ENCODE results near the gene VSNL1. TPM values are rescaled to one million over a fixed set of nuclear protein-coding genes. Genes with fewer than 3 reads are reported as not detected.
A peak's percentile ranks its signal among the peaks of the same experiment; 100 is the strongest.

VSNL1 gene
- total RNA-seq, 1 donor from 2014 or later, result 2.1 TPM

DNA sequence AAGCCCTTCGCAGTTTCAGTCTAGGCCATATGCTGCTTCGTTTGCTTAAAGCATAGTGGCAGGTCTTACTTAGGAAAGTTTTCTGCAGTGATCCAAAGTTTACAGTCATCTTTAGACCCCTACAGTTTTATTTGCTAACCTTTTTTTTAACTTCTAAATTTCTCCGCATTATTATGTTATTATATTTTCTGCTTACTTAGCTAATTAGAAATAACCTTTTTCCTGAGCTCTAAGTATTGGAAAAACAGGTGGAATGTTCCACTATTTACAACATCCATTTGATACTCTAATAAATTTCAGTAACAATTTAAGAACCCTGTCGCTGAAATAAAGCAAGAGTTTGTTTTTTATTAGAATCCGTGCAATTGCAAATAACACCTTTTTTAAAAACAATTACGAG, 18.2 kb upstream of the VSNL1 start:
- H3K36me3 Mint-ChIP-seq (ENCODE audit: low read depth), result no peaks in the 10 kb centered on the region
- peaks cover 7% of the 10 kb centered on the region for H3K27me3 Mint-ChIP-seq (ENCODE audit: low read depth)
- peaks cover 16% of the 10 kb centered on the region for H3K4me1 Mint-ChIP-seq
- no peaks in the 10 kb centered on the region for H3K9me3 Mint-ChIP-seq
- no peak overlapping the region for H3K27ac Mint-ChIP-seq (ENCODE audit: unreplicated experiment)
- TF ChIP-seq CTCF (conservative IDR thresholded peaks at IDR 0.05), result no peak
- no peak for DNase-seq (ENCODE audit: low read depth, low spot score)
- no peak overlapping the region for H3K4me3 Mint-ChIP-seq

DNA sequence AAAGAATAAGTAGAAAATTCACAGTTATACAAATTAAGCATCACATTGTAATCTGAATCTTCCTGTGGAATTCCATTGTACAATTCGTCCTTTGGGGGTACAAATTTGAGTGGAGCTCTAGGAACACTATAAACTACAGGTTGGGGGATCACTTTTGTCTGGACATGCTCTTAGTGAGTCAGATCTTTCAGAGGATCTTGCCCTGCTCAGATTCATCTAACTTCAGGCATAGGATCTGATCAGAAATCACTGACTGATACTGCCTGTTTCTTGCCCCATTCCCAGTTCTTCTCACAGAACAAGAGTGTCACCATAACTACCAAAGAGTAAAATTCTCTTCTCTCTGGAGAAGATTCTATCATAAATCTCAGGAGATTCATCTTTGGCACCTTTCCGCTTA, 10.7 kb upstream of the VSNL1 start:
- Mint-ChIP-seq H3K4me3 (no peak overlapping the region), H3K4me1 (no peaks in the 10 kb centered on the region), H3K27ac (ENCODE audit: unreplicated experiment) (no peak overlapping the region), H3K9me3 (no peaks in the 10 kb centered on the region), H3K36me3 (ENCODE audit: low read depth) (no peaks in the 10 kb centered on the region), H3K27me3 (ENCODE audit: low read depth) (peaks cover 16% of the 10 kb centered on the region)
- no peak for DNase-seq (ENCODE audit: low read depth, low spot score)
- TF ChIP-seq CTCF (conservative IDR thresholded peaks at IDR 0.05), result no peak

DNA sequence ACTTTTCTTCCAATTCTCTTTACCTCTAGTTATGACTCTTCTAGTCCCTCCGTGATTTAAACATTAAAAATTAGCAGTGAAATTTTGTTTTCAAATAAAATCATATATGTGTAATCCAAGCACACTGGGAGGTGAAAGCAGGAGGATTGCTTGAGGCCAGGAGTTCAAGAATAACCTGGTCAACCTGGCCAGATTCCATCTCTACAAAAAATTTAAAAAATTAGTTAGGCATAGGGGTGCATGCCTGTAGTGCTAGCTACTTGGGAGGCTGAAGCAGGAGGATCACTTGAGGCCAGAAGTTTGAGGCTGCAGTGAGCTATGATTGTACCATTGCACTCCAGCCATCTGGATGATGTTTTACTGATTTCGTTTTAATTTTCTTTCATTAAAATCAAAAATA, 7.0 kb upstream of the VSNL1 start:
- TF ChIP-seq CTCF (conservative IDR thresholded peaks at IDR 0.05), result no peak
- peaks cover 44% of the 10 kb centered on the region for H3K27me3 Mint-ChIP-seq (ENCODE audit: low read depth)
- H3K9me3 Mint-ChIP-seq, result no peaks in the 10 kb centered on the region
- H3K27ac Mint-ChIP-seq (ENCODE audit: unreplicated experiment), result no peak overlapping the region
- DNase-seq (ENCODE audit: low read depth, low spot score), result no peak
- H3K4me1 Mint-ChIP-seq, result no peaks in the 10 kb centered on the region
- H3K36me3 Mint-ChIP-seq (ENCODE audit: low read depth), result no peaks in the 10 kb centered on the region
- no peak overlapping the region for H3K4me3 Mint-ChIP-seq

DNA sequence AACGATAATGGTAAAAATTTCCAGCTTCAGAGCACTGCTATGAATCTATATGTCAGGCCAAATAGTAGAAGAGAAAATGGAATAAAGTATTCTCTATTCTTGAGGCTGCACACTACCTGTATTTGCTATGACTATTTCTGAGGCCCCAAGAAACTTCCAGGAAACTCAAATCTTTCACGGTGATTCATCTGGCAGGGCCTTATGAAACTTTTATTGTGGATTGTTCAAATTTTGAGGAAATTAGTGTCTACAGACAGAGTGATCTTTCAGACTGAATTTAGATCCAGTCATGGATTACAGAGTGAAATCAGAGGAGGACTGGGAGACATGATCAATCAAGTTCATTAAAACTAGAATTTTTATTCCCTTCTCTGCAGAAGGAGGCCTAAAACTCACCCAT, 4.1 kb upstream of the VSNL1 start:
- no peak for TF ChIP-seq CTCF (conservative IDR thresholded peaks at IDR 0.05)
- DNase-seq (ENCODE audit: low read depth, low spot score), result no peak
- H3K4me3 Mint-ChIP-seq, result peak overlapping the region; percentile 36
- no peaks in the 10 kb centered on the region for H3K36me3 Mint-ChIP-seq (ENCODE audit: low read depth)
- H3K27me3 Mint-ChIP-seq (ENCODE audit: low read depth), result peaks cover 69% of the 10 kb centered on the region
- no peak overlapping the region for H3K27ac Mint-ChIP-seq (ENCODE audit: unreplicated experiment)
- no peaks in the 10 kb centered on the region for H3K9me3 Mint-ChIP-seq
- H3K4me1 Mint-ChIP-seq, result peaks cover 18% of the 10 kb centered on the region

DNA sequence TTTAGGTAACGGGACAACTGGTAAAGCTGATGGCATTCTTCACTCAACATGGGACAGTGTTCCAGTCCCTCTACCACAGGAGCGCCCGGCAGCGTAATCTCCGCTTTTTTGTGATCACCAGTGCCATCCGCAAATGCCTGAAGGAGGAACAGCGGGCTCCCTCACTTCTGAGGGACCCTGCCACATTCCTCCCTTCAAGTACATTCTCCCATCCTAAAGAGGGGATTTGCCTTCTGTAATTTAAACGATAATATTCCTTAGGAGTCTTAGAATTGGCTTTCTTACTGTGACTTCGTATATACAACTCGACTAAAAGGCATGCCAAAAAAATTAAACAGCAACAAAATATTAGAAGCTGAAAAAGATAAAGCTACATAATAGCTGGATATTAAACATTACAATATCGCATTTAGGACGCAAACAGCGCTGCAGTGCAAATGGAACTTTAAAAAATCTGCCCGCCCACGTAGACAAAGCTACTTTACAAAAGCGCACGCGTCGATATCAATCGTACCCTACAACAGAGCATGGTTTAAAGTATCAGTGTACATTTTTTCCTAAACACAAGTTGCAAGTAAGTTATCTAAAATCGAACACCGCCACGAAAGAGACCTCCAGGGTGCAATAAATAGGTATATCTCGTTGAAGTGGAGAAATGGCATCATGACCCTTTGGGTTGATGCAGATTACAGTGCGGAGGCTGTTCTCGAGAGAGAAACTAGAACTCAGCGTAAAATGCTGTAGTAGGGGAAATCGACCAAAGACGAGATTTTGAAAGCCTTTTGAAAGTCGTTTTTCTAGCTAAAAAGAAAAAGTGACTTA, 2.3 kb upstream of the VSNL1 start:
- H3K27ac Mint-ChIP-seq (ENCODE audit: unreplicated experiment), result no peak overlapping the region
- H3K4me3 Mint-ChIP-seq, result peak overlapping the region; percentile 90
- no peak for TF ChIP-seq CTCF (conservative IDR thresholded peaks at IDR 0.05)
- no peaks in the 10 kb centered on the region for H3K9me3 Mint-ChIP-seq
- H3K36me3 Mint-ChIP-seq (ENCODE audit: low read depth), result no peaks in the 10 kb centered on the region
- no peak for DNase-seq (ENCODE audit: low read depth, low spot score)
- peaks cover 78% of the 10 kb centered on the region for H3K27me3 Mint-ChIP-seq (ENCODE audit: low read depth)
- H3K4me1 Mint-ChIP-seq, result peaks cover 21% of the 10 kb centered on the region
